Measurements from ENCODE around the gene STT3B. TPM values are rescaled to one million over a fixed set of nuclear protein-coding genes. Genes with fewer than 3 reads are reported as not detected.

STT3B gene
- total RNA-seq, 2 donors from 2014 or later, result 100 to 119 TPM

GRCh38 chr3:31680072-31680870, 147.5 kb downstream of the STT3B start:
- no peak for DNase-seq
- no peaks in the 10 kb centered on the region for H3K27me3 Mint-ChIP-seq (ENCODE audit: low read depth)
- H3K36me3 Mint-ChIP-seq (ENCODE audit: insufficient read depth in 2 of 2), result no peaks in the 10 kb centered on the region
- ATAC-seq (replicated peaks in 1 of 2), result no peak
- H3K4me3 Mint-ChIP-seq, result no peak overlapping the region
- H3K27ac Mint-ChIP-seq, result no peak overlapping the region
- no peaks in the 10 kb centered on the region for H3K9me3 Mint-ChIP-seq
- H3K4me1 Mint-ChIP-seq (ENCODE audit: low read depth), result no peaks in the 10 kb centered on the region

All from activated T-cell treated with anti-CD3 and anti-CD28 coated beads, Interleukin-2, amount 50 U/mL, for 72 hours (primary cell).